Measurements from ENCODE around the gene AMDHD1.

DNA sequence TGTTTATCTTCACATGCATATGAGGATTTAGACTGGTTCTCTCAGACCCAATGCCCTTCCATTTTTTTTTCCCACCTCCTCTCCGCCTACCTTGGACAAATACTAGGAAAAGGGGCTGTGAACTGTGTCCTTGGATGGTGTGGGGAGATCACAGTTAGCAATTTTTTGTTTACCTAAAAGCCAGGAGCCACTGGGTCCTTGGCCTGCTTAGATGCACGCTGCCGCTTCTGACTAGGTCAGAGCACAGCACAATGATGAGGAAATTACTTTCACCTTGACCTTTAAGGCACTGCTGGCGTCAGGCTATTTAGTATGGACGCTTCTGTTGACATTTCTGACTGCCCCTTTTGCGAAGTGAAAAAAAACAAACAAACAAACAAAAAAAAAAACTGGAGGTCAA is 2.6 kb upstream of the AMDHD1 start:
- TF ChIP-seq, protein P1, sequence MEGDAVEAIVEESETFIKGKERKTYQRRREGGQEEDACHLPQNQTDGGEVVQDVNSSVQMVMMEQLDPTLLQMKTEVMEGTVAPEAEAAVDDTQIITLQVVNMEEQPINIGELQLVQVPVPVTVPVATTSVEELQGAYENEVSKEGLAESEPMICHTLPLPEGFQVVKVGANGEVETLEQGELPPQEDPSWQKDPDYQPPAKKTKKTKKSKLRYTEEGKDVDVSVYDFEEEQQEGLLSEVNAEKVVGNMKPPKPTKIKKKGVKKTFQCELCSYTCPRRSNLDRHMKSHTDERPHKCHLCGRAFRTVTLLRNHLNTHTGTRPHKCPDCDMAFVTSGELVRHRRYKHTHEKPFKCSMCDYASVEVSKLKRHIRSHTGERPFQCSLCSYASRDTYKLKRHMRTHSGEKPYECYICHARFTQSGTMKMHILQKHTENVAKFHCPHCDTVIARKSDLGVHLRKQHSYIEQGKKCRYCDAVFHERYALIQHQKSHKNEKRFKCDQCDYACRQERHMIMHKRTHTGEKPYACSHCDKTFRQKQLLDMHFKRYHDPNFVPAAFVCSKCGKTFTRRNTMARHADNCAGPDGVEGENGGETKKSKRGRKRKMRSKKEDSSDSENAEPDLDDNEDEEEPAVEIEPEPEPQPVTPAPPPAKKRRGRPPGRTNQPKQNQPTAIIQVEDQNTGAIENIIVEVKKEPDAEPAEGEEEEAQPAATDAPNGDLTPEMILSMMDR (IDR thresholded peaks at IDR 0.05 in 2 of 3, conservative IDR thresholded peaks at IDR 0.05 in 1 of 3; ENCODE audit: control insufficient read depth in 2 of 3, extremely low read depth in 1 of 3, insufficient read depth in 1 of 3, low read depth in 3 of 3, low read length in 3 of 3): no peak
- TF ChIP-seq POLR2A (IDR thresholded peaks at IDR 0.05; ENCODE audit: low read depth, low read length) (no peak), EP300 (IDR thresholded peaks at IDR 0.05; ENCODE audit: borderline replicate concordance in 1 of 2, control insufficient read depth in 1 of 2, low read depth in 2 of 2, low read length in 2 of 2) (no peak), CREB1 (IDR thresholded peaks at IDR 0.05; ENCODE audit: low read depth) (no peak), USF2 (IDR thresholded peaks at IDR 0.05; ENCODE audit: borderline replicate concordance, low read depth, low read length) (no peak)
- TF ChIP-seq, protein P2, sequence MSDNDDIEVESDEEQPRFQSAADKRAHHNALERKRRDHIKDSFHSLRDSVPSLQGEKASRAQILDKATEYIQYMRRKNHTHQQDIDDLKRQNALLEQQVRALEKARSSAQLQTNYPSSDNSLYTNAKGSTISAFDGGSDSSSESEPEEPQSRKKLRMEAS (IDR thresholded peaks at IDR 0.05; ENCODE audit: low read depth, low read length): no peak

Data from GM12878 (cell line).